ENCODE data around the gene SAYSD1. TPM values are rescaled to one million over a fixed set of nuclear protein-coding genes. Genes with fewer than 3 reads are reported as not detected.

Gene SAYSD1
- total RNA-seq, 4 donors from 2014 or later = 12.3 to 29.1 (median 18.8) TPM

DNA sequence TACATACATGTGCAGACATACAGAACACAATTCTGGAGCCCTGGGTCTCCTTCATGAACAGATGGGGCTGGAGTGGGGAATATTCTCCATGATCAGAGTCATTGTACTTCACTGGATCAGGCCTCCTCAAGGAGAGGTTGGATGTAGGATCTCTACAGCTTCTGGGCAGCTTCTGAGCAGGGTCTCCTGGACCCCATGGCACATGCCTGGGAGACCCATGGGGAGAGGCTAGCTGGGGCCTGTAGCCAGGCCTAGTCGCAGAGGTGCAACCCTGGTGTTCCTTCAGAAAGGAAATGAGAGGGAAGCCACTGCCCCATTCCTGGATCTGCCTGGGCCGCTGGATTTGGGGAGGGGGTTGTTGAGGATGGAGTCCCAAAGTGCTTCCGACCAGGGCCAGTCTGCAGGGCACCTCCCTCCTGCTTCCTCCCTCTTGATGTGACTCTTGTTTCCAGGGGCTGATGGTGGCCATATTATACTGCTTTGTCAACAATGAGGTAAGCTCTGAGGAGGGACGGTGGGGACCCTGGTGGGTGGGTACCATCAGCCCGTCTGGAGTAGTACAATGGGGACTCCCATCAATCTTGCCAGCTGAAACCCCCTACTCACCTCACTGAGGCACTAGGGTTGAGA lies 34.6 kb downstream of the SAYSD1 start:
- H3K36me3 ChIP-seq = no peaks in the 10 kb centered on the region
- H3K4me1 ChIP-seq = no peaks in the 10 kb centered on the region
- 70 to 76% methylated on average over 5 of the region's 5 CpGs for WGBS, 2 donors
- no peak for TF ChIP-seq CTCF (IDR thresholded peaks at IDR 0.05)
- no peak for TF ChIP-seq POLR2A (IDR thresholded peaks at IDR 0.05)
- no peak for TF ChIP-seq EP300 (IDR thresholded peaks at IDR 0.05)
- no peak overlapping the region for H3K27ac ChIP-seq
- H3K27me3 ChIP-seq = peaks cover 0 to 30% of the 10 kb centered on the region in 2 donors
- DNase-seq (ENCODE audit: low spot score in 2 of 2) = no peak
- H3K4me3 ChIP-seq = no peak overlapping the region
- H3K9me3 ChIP-seq = no peaks in the 10 kb centered on the region

GRCh38 chr6:39079197-39080125 lies 35.5 kb downstream of the SAYSD1 start:
- no peaks in the 10 kb centered on the region for H3K36me3 ChIP-seq
- H3K4me3 ChIP-seq = no peak overlapping the region
- WGBS, 2 donors = 71 to 81% methylated on average over 8 of the region's 8 CpGs
- no peaks in the 10 kb centered on the region for H3K9me3 ChIP-seq
- no peak overlapping the region for H3K27ac ChIP-seq
- TF ChIP-seq POLR2A (IDR thresholded peaks at IDR 0.05) = no peak
- H3K4me1 ChIP-seq = no peaks in the 10 kb centered on the region
- H3K27me3 ChIP-seq = peaks cover 0 to 23% of the 10 kb centered on the region in 2 donors
- DNase-seq (ENCODE audit: low spot score in 2 of 2) = no peak

- no peak for DNase-seq (ENCODE audit: low spot score in 2 of 2)
- TF ChIP-seq EP300 (IDR thresholded peaks at IDR 0.05) (no peak), CTCF (IDR thresholded peaks at IDR 0.05) (no peak), POLR2A (IDR thresholded peaks at IDR 0.05) (no peak)
- peaks cover 0 to 15% of the 10 kb centered on the region in 2 donors for H3K27me3 ChIP-seq
- WGBS, 2 donors = 100% methylated on average over 1 to 2 of the region's 3 CpGs
- no peak overlapping the region for H3K27ac ChIP-seq
- H3K36me3 ChIP-seq = no peaks in the 10 kb centered on the region
- no peaks in the 10 kb centered on the region for H3K9me3 ChIP-seq
- no peak overlapping the region for H3K4me3 ChIP-seq
- no peaks in the 10 kb centered on the region for H3K4me1 ChIP-seq
Observed at GRCh38 chr6:39078695-39079094, 36.3 kb downstream of the SAYSD1 start.

DNA sequence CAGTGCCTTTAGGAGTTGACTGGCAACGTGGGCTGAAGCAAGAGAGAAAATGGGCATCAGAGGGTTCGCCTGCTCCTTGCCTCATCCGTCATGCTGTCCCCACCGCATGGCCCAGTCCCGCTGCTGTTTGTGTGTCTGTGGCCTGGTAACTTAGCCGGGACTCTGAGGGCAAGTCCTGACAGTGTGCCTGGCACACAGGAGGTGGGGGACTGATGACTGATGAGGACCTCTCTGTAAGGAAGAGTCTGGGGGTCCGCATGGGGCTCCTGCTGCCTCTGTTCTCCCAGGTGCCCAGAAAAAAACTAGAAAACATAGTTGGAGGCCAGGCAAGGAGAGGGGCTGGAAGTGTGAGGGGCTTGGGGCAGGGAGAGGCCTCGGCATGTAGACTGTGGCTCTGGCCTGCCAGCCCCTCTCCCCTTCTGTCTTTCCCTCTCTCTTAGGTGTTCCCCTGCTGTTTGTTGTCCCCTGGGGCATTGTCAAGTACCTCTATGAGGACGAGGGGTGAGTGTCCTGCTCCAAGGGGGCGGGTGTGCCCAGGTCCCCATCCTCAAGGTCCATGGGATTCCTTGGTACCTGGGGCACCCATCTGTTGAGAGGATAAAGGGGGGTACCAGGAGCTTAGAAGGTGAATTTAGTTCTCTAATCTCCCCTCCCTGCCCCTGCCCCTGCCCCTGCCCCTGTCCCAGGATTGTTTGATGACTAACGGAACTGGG lies 36.9 kb downstream of the SAYSD1 start:
- H3K4me3 ChIP-seq = no peak overlapping the region
- no peak overlapping the region for H3K27ac ChIP-seq
- 78 to 85% methylated on average over 11 of the region's 11 CpGs for WGBS, 2 donors
- TF ChIP-seq CTCF (IDR thresholded peaks at IDR 0.05) = no peak
- TF ChIP-seq POLR2A (IDR thresholded peaks at IDR 0.05) = no peak
- TF ChIP-seq EP300 (IDR thresholded peaks at IDR 0.05) = no peak
- H3K36me3 ChIP-seq = no peaks in the 10 kb centered on the region
- H3K9me3 ChIP-seq = no peaks in the 10 kb centered on the region
- H3K4me1 ChIP-seq = no peaks in the 10 kb centered on the region
- no peak for DNase-seq (ENCODE audit: low spot score in 2 of 2)
- peaks cover 0 to 8% of the 10 kb centered on the region in 2 donors for H3K27me3 ChIP-seq

- WGBS, 2 donors = 70 to 72% methylated on average over 9 of the region's 9 CpGs
- Histone ChIP-seq H3K9me3 (no peaks in the 10 kb centered on the region), H3K4me1 (no peaks in the 10 kb centered on the region), H3K4me3 (no peak overlapping the region), H3K36me3 (no peaks in the 10 kb centered on the region), H3K27ac (no peak overlapping the region), H3K27me3 (no peaks in the 10 kb centered on the region)
- TF ChIP-seq CTCF (IDR thresholded peaks at IDR 0.05) (no peak), POLR2A (IDR thresholded peaks at IDR 0.05) (no peak), EP300 (IDR thresholded peaks at IDR 0.05) (no peak)
- DNase-seq (ENCODE audit: low spot score in 2 of 2) = no peak
Observed at GRCh38 chr6:39076623-39077535, 38.1 kb downstream of the SAYSD1 start.
